Ramos (cell line): ENCODE measurements around the gene DPM1.

Source experiments
- in situ Hi-C: fragments of 300-500 bp; cut with MboI; formaldehyde crosslinking; loops from one replicate; pipeline ENCODE4 v1.14.3; 2022; ENCODE audit warnings: low sequenced_read_pairs; ENCODE audit not compliant: unreplicated experiment

Gene DPM1

DNA sequence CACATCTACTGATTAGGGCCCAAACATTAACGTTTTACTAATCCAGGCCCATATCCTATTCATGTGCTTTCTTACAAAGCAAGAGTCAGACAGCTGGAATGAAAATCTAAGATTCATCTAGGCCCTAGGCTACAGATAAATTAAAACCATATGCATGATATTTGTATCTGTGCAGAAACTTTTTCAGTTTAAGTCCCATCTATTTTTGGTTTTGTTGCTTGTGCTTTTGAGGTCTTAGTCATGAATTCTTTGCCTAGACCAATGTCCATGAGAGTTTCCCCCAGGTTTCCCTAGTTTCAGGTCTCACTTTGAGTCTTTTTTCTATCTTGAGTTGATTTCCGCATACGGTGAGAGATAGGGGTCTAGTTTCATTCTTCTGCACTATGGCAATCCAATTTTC, 47.3 kb downstream of the DPM1 start:
- in situ Hi-C loops, result no loop called here

DNA sequence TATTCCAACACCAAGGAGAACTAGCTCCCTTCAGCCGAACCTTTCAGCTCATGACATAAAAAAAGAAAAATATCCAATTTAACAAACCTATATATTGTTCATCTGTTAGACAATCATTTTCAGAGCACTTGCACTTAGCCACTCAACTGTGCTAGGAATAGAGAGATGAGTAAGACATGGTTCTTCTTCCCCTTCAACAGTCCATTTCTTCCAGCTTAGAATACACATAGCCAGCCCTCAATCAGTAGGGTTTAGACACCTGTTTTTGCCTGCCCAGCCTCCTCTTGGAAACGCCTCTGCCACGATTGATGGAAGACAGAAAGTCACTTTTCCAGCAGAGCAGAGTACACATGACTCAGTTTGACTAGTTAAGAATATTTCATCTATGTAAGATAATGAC, 48.9 kb downstream of the DPM1 start:
- in situ Hi-C loops, result no loop called here

DNA sequence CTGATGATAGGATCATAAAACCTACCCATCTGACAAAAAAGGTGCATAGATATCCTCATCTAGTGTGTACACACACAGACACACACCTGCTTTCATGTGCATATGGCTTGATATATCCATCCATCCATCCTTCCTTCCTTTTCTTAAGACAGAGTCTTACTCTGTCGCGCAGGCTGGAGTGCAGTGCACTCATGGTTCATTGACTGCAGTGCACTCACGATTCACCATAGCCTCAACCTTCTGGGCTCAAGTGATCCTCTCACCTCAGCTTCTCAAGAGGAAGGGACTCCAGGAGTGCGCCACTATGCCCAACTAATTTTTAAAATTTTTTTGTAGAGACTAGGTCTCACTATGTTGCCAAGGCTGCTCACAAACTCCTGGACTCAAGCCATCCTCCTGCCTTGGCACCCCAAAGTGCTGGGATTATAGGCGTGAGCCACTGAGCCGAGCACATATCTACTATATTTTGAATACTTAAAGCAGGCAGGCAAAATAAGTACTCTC, 54.2 kb downstream of the DPM1 start:
- in situ Hi-C loops, result no loop called here

DNA sequence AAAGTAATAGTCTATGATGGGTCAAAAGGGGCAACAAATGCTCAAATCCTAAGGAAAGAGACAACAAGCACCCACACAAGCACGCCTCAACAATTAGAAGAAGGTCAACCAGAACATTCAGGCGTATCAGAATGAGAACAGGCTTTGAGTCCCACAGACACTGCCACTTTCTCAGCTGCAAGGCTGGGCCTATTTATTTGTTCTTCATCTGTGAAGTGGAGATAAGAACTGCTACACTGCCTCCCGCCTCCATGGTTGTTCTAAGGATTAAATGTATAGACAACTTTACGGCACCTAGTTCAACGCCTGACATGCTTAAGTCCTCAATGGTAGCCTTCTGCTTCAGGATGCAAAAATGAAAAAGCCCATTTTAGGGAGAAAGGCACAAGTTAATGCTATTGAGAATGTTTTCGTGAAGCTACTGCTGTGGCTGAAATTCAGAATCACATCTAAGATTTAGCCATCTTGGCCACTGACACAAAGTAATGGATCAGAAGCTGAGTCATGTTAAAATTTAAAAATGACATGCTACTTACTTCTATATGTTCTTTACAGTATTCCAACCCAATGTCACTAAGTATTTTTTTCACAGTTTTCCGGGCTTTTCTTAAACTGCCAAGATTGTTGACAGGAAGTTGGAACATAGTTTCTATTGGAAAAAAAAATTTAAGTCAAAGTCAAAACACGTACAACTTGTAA, 54.8 kb downstream of the DPM1 start:
- in situ Hi-C loops, result no loop called here

DNA sequence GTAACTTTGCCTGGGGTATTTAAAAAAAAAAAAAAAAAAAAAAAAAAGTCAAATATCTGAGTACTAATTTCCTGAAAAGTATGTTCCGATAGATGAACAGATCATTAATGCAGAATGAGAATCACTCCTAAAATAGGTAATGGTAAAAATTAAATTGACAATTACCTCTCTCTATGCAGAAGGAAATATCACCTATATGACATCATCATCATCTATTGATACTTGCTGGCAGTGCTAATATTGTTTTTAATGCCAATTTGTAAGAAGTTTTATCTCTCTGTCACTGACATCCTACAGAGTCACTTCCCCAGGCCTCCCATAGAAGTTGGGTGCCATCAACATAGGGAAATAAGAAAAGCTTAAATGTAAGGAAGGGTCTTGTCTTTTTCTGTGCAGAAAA, 57.0 kb downstream of the DPM1 start:
- in situ Hi-C loops, result no loop called here

DNA sequence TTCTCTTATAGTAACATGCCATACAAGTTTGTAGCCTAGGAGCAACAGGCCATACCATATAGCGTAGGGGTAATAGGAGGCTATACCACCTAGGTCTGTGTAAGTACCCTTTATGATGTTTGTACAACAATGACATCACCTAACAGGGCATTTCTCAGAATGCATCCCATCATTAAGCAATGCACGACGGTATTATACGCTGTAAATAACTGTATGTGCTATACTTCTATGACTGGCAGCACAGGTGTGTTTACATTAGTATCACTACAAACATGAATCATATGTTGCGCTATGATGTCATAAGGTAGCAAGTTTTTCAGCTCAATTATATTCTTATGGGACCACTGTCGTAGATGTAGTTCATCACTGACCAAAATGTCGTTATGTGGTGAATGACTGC, 58.1 kb downstream of the DPM1 start:
- in situ Hi-C loops, result no loop called here

DNA sequence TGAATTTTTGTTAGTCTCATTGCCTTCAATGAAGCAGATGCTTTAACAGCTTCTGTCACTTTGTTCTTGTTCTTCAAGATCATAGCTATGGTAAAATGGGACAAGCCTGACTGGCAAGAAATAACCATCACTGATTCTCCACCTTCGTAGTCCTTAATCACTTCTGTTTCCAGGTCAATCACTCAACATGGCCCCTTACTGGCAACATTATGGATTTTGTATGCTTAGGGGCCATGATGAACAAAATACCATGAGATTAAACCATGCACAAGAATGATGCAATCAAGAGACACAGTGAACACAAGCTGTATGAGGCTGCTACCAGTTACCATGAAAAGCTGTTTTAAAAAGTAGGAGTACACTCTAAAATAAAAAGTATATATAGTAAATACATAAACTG, 59.9 kb downstream of the DPM1 start:
- in situ Hi-C loops, result no loop called here

DNA sequence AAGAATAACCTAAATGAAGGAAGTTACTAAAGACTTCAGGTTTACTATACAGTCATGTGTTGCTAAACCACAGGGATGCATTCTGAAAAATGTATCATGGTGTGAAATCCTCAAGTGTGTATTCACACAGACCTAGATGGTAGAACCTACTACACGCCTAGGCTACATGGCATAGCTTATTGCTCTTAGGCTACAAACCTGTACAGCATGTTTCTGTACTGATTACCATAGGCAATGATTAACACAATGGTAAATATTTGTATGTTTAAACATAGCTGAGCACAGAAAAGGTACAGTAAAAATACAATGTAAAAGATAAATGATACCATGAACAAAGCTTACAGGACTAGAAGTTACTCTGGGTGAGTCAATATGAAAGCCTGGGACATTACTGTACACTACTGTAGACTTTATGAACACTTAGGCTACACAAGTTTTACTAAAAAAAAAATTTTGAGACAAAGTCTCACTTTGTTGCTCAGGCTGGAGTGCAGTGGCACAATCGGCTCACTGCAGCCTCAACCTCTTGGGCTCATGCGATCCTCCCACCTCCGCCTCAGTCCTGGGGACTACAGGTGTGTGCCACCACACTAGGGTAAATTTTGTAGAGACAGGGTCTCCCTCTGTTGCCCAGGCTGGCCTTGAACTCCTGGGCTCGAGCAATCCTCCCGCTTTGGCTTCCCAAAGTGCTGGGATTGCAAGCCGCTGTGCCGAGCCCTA, 63.1 kb downstream of the DPM1 start:
- in situ Hi-C loops, result no loop called here

DNA sequence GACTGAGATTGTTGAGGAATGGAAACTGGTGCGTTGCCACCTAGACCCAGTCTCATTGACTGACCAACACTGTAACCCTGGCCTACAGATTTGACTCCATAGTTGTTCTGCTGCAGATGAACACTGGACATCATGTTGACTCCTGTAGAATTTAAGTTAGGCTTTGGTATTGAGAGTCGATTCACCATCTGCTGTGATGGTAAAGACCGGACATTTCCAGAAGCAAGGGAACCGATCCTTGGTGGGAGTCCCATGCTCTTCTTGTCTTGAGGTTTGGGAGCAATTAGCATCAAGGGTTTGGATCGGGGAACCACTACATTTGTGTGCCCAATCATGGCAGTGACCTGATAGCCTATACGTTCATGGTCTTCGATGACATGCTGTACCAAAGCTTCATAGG, 64.7 kb downstream of the DPM1 start:
- in situ Hi-C loops, result no loop called here

DNA sequence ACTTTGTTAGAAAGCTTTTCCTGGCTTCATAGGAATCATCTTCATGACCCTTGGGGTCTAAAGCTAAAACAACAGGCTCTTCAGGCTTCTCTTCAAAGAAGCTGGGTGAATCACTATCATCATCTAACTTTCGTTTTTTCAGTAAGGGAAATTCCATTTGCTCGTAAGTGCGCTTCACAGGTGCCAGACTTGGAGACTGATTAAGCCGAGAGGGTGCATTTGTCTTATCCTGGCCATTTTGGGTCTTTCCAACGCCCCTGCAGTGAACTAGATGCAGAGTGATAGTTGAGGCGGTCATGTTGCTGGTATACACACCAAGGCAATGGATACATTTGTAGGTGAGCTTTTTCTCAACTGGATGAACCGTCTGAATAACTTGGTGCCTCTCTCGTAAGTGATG, 65.9 kb downstream of the DPM1 start:
- in situ Hi-C loops, result no loop called here

DNA sequence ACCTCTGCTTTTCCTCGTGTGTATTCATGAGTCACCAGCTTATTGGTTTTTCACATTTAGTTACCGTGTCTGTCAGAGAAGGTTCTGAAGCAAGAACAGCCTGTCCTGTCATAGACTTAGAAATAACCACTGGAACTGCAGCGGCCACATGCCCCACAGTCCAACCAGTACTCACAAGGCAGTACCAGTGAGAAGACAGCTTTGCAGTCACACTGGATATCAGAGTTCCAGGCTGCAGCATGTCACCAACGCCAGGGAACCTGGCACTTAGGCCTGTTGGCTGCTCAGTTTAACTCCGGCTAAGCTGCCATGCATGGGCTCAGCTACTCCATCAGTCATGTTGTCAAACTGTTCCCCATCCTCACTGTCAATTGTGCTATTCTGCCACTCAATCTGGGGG, 67.2 kb downstream of the DPM1 start:
- in situ Hi-C loops, result no loop called here

DNA sequence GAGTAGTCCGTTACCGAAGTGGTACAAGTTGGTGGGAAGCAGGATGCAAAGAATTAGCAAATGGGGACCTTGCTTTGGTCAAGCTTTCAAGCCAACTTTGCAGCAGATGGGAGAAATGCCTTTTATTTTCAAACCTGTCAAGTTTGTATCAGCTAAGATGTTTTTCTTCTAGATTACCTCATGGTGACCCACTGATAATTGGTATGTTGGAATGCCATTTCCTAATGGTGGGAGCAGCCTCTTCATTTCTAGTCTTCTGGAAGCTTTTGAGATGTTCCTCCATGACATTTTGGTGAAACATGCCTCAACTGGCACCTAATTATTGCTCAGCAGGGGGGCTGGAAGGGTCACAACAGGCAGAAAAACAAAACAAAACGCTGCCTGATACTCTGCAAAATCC, 70.8 kb downstream of the DPM1 start:
- in situ Hi-C loops, result no loop called here

DNA sequence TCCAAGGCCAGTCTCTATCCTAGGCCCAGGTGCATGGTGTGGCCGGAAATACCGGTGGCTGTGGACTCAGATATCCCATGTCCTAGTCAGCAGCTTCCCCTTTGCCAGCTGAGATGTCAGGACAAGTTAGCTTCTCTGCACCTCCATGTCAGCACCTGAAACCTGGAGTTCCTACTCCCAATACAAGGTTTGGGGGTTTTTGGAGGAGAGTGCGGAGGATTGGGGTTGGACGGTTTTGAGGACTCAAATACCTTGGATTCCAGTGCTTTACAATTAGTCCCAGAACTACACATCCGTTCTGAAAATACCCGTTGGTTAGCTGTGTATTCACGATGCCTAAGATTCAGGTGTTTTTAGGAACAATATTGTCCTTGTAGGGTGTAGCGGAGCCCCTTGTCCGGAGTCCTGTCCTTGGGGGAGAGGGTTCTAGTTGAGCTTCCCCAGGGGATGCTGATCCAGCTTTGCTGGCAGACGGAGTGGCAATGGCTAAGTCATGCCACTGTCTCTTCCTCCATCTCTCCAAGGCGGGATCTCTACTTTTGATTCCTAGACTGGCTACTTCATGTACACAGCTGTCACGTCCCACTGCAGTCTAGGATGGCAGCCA, 72.0 kb downstream of the DPM1 start:
- in situ Hi-C loops, result no loop called here

DNA sequence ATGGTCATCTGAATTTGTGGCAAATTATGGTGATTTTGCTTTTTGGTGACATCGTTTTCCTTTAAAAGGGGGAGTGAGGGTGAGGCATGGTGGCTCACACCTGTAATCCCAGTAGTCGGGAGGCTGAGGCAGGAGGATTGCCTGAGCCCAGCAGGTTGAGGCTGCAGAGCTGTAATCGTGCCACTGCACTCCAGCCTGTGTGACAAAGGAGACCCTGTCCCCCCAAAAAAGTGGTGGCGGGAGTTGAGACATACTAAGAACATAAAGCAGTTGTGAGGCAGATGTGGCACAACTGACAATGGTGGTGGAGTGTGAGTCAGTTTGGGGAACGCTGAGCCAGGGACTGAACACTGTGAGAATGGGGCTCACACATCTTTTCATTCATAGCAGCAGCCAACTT, 72.6 kb downstream of the DPM1 start:
- in situ Hi-C loops, result no loop called here

DNA sequence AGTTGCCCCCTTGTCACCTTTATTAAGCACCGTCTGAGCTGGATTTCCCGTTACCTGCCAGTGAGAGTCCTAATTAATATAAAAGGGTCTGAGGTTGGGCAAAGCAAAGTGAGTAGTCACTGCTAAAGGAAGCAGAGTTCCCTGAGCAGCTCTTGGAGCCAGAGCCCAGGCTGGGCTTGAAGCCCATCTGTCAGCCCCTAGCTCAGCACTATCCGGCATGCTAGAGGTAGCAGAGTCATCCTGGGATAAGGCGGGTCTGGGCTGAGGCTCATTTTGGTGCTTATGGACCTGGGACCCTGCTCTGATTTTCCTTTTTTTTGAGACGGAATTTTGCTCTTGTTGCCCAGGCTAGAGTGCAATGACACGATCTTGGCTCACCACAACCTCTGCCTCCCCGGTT, 73.3 kb downstream of the DPM1 start:
- in situ Hi-C loops, result no loop called here
